Peyer's patch (tissue), 4 donors: Measurements from ENCODE around the gene PHACTR1.

ENCODE experiments used
- CTCF ChIP-seq, 6 experiments: fragments of 450-650 bp in 4 of 6; fragments of 200-600 bp in 2 of 6; sonication (generic) in 1 of 6; IDR thresholded peaks; one replicate each; pipeline ENCODE4 v1.5.1; 2017 to 2019; ENCODE audit warnings: antibody characterized with exemption in 6 of 6, mild to moderate bottlenecking in 3 of 6, moderate library complexity in 1 of 6
- POLR2A ChIP-seq, 2 donors: fragments of 450-650 bp; IDR thresholded peaks; one replicate each; pipeline ENCODE4 v1.5.1; 2017; ENCODE audit warnings: antibody characterized with exemption in 2 of 2, mild to moderate bottlenecking in 2 of 2, moderate library complexity in 2 of 2

- TF ChIP-seq CTCF (IDR thresholded peaks at IDR 0.05) (no peak), POLR2A (IDR thresholded peaks at IDR 0.05) (no peak)
Observed at GRCh38 chr6:13298446-13298845, 581.9 kb downstream of the PHACTR1 start.
